ENCODE data around the gene SLC13A4. TPM values are rescaled to one million over a fixed set of nuclear protein-coding genes. Genes with fewer than 3 reads are reported as not detected.

SLC13A4 gene
- total and polyA plus RNA-seq, 7 donors: 0.01 to 0.08 (median 0.03) TPM; not detected in 4

DNA sequence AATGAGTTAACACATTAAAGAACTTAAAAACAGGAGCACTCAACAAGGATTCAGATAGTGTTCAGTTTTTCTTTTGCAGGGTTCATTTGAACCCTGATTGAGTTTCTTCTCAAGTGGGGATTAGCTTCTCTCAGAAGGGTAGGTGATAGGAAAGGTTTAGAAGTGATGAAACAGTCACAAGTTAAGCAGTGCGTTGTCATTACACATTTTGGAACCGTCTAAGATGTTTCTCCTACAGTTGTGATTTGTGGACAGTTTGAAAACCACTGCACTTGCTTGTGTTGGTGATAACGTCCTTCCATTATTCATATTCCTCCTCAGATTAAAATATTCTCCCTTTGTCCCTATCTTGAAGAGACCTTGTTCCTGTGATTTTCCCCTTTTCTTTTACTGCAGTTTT, 62.9 kb downstream of the SLC13A4 start:
- WGBS, 3 donors: 35 to 65% (median 47%) methylated on average over 3 of the region's 3 CpGs
- Histone ChIP-seq H3K4me3 (no peak overlapping the region), H3K27me3 (ENCODE audit: insufficient read depth in 3 of 3, low read length in 2 of 3) (no peaks in the 10 kb centered on the region), H3K4me1 (peaks cover 53% of the 10 kb centered on the region), H3K36me3 (ENCODE audit: insufficient read depth in 1 of 2, low read depth in 1 of 2) (no peaks in the 10 kb centered on the region), H3K27ac (peak overlapping the region; percentile 32), H3K9me3 (no peaks in the 10 kb centered on the region)
- ATAC-seq (no peak), DNase-seq (no peak)
- intact Hi-C loops (cut with DNase I): loop anchor here in 1 of 2 donors (10.0 kb wide), 1 partner anchor 310 kb away; the partner anchor contains the start of gene MTPN
- TF ChIP-seq CTCF (IDR thresholded peaks at IDR 0.05): no peak

- Histone ChIP-seq H3K4me3 (peak overlapping the region; percentile 100), H3K27ac (peak overlapping the region; percentile 98), H3K36me3 (ENCODE audit: insufficient read depth in 1 of 2, low read depth in 1 of 2) (no peaks in the 10 kb centered on the region), H3K9me3 (no peaks in the 10 kb centered on the region), H3K4me1 (peaks cover 44% of the 10 kb centered on the region), H3K27me3 (ENCODE audit: insufficient read depth in 3 of 3, low read length in 2 of 3) (no peaks in the 10 kb centered on the region)
- 57 to 77% (median 66%) methylated on average over 3 of the region's 3 CpGs for WGBS, 3 donors
- intact Hi-C loops (cut with DNase I): loop anchor here (5.0 to 10.0 kb wide), 3 partner anchors 138 to 313 kb away; partner anchors contain the start of gene MTPN (in 2 of the 2)
- DNase-seq: no peak
- no peak for ATAC-seq
- no peak for TF ChIP-seq CTCF (IDR thresholded peaks at IDR 0.05)
Observed at GRCh38 chr7:135664046-135664589, 63.9 kb downstream of the SLC13A4 start.

DNA sequence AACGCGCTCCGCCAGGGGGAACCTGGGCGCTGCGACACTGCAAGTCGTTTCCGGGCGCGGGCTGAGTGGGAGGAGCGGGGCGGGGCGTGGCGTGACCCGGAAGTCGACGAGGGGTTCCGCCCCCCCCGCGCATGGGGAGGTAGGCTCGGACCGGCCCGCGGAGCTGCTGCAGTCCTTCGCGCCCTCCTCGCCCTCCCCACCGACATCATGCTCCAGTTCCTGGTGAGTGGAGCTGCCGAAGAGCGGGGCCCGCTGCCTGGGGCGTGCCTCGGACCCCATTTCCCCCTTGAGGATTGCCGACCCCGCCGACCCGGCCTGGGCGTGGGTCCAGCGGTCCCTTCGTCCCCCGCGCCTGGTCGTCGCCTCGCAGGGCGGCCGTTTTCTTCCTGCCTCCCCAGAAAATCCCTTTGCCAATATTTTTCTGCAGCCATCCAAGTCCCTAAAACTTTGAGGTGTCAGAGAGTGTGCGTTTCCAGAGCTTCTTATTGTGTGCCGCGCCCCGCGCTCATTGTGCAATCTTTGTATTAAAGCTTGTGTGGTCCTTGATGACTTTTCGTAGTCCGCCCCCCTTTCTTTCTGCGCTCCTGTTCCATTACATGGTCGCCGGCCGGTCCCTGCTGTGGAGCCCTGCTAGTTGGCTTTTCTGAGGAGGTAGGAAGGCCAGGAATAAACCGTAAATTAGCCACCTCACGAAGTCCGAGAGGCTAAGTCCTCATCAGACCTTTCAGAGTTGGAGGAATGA, 65.4 kb downstream of the SLC13A4 start, which contains the start of gene STMP1:
TSS of gene STMP1 (plus strand) at position 142 of the 742 bp plus-strand sequence.
- Histone ChIP-seq H3K4me3 (peak within 1 kb of the TSS; percentile 100), H3K9me3 (no peaks in the 10 kb centered on the region), H3K27ac (peak within 1 kb of the TSS; percentile 98), H3K4me1 (peaks cover 36% of the 10 kb centered on the region), H3K27me3 (ENCODE audit: insufficient read depth in 3 of 3, low read length in 2 of 3) (no peaks in the 10 kb centered on the region), H3K36me3 (ENCODE audit: insufficient read depth in 1 of 2, low read depth in 1 of 2) (no peaks in the 10 kb centered on the region)
- 0% methylated on average over 35 to 60 of the region's 60 CpGs for WGBS, 3 donors
- ATAC-seq (peak; percentile 99), DNase-seq (peak; percentile 97 to 98)
- intact Hi-C loops (cut with DNase I): loop anchor here (5.0 to 10.0 kb wide), 3 partner anchors 140 to 315 kb away; partner anchors contain the start of gene MTPN (in 2 of the 2)
- TF ChIP-seq CTCF (IDR thresholded peaks at IDR 0.05): no peak

DNA sequence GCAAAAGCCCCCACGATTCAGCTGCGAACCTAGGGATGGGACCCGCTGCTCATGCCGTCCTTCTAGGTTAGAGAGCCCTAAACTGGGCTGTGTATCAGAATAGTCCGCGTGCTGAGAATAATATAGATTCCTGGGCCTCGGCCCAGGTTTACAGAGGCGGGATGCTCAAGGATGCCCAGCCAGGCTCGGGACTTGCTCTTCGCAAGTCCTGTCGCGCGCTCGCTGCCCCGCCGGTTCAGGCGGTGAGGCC, 65.9 kb downstream of the SLC13A4 start:
- WGBS, 3 donors: 6 to 8% (median 7%) methylated on average over 17 of the region's 17 CpGs
- peak; percentile 77 for TF ChIP-seq CTCF (IDR thresholded peaks at IDR 0.05)
- Histone ChIP-seq H3K9me3 (no peaks in the 10 kb centered on the region), H3K27me3 (ENCODE audit: insufficient read depth in 3 of 3, low read length in 2 of 3) (no peaks in the 10 kb centered on the region), H3K4me3 (peak overlapping the region; percentile 100), H3K4me1 (peaks cover 32% of the 10 kb centered on the region), H3K27ac (peak overlapping the region; percentile 98), H3K36me3 (ENCODE audit: insufficient read depth in 1 of 2, low read depth in 1 of 2) (no peaks in the 10 kb centered on the region)
- ATAC-seq: no peak
- intact Hi-C loops (cut with DNase I): loop anchor here (5.0 to 10.0 kb wide), 3 partner anchors 140 to 315 kb away; partner anchors contain the start of gene MTPN (in 2 of the 2)
- DNase-seq: no peak
